OCI-M1 (cell line): Measurements from ENCODE around the gene MAGEA4.

Experiments
- DNase-seq: peaks from one replicate; lab custom pipeline; 2025; lab: John Stamatoyannopoulos, UW

MAGEA4 gene

DNA sequence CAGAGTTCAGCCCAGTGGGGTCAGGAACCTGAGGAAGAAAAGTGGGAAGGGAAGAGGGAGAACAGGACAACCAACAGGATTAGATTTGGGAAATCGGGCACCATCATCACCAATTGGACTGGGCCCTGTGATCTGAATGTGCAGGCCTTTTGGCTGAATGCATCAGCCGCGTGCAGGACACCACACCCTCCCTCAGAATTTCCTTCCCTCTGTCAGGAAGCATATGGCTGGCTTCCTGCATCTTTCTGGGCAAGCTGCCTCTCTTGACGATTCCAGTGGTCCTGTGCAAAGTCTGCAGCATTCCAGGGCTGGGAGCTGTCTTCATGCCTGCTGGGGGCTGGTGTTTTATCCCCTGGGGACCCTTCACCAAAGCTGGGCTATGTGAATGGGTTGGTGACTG, 16.4 kb downstream of the MAGEA4 start:
- no peak for DNase-seq

DNA sequence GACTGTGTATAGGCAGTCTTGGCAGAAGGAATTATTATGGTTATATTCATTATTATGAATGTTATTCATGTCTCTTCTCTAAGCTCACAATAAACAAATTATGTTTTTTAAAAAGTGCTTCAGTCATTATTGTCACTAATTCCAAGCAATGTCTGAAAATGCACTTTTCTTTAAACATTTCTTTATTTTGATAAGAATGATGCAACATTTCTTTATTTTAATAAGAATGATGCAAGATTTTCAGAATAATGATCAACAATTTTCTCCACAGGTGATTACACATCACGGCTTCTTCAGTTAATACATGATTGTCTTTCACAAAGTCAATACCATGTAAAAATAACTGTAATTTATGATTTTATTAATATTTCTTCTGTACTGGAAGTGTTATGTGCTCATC, 22.7 kb downstream of the MAGEA4 start:
- no peak for DNase-seq

- DNase-seq, result no peak
Observed at GRCh38 chrX:151938172-151938571, 25.5 kb downstream of the MAGEA4 start.

DNA sequence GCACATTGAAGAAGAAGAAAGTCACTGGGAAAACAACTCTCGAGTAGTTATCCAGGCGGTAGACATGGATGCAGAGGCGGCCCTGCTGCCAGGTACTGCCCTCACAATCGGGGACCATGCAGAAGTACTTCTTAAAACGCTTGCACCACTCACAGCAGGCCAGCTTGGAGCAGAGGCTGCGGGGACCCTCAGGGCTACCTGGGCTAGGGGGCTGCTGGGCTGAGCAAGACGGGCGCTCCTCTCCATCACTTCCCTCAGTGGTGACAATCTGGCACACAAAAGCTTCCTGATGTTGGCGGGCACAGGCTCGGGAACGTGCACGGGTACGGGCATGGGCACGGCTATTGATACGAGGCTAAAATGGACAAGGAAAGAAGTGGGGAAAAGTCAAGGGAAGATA, 42.0 kb downstream of the MAGEA4 start:
- no peak for DNase-seq

DNA sequence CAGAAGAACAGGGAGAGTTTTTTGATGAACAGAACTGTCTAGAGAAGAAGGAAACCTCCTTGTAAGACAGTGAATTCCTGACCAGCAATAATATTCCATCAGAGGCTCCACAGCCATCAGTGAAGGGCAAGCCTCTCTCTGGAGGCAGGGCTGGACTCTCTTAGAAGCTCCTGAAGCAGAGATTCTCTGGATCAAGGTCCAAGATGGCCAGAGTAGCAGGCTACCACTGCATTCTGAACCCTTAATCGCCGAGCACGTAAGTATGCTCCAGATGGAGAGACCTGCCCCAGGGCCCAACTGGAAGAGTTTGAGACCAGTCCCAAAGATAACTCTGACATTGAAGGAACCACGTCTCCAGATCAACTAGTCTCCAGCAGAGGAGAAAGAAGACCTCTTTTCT, 45.4 kb downstream of the MAGEA4 start:
- no peak for DNase-seq

DNA sequence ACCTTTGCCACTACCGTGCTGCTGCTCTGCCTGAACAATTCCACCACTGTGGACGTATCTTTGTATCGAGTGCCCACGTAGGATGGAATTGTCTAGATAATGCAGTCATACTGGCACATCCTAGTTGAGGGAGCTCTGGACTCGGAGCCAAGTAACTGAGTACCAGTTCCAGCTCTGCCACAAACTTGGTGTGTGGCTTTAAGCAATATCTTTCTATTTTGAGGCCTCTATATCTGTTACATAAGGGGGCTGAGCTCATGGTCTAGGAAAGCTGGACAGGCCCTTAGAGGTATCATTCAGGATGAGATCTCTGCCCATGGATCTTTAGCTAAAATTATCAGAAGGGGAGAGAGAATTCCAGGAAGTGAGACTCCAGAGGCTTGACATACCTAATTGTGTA, 49.3 kb downstream of the MAGEA4 start:
- no peak for DNase-seq

GRCh38 chrX:151966236-151966635, 53.5 kb downstream of the MAGEA4 start:
- DNase-seq, result no peak

- DNase-seq, result no peak
Observed at GRCh38 chrX:151970027-151970426, 57.3 kb downstream of the MAGEA4 start.

GRCh38 chrX:151970661-151971060, 58.0 kb downstream of the MAGEA4 start:
- no peak for DNase-seq

GRCh38 chrX:151973060-151973661, 60.5 kb downstream of the MAGEA4 start:
- peak; percentile 27 for DNase-seq

- DNase-seq, result peak; percentile 41
Observed at GRCh38 chrX:151973851-151974335, 61.2 kb downstream of the MAGEA4 start.
